ENCODE results near the gene NXPH4.

Gene NXPH4

DNA sequence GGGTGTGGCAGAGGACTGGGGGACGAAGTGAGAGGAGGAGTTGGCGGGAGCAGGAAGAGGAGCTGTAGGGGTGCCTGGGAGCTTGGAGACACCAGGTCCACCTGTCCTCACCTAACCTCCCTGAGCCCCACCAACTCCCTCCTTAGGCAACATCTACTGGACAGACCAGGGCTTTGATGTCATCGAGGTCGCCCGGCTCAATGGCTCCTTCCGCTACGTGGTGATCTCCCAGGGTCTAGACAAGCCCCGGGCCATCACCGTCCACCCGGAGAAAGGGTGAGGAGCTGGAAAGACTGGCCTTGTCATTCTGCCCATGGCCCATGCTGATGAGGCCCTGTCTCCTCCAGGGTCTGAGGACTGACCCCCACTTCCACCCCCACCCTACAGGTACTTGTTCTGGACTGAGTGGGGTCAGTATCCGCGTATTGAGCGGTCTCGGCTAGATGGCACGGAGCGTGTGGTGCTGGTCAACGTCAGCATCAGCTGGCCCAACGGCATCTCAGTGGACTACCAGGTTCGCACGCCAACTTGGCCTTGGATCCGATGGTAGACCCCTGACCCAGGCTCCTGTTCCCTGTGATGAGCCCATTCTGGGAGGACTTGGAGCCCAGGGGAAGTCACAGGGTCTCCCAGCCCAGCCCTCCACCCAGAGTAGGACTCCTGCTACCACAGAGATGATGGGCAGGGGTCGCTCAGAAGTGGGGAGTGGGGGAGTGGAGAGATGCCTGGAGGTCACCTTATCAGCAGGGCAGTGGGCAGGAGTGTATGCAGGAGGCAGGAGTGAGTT, 32.5 kb upstream of the NXPH4 start:
- no peak for DNase-seq

DNA sequence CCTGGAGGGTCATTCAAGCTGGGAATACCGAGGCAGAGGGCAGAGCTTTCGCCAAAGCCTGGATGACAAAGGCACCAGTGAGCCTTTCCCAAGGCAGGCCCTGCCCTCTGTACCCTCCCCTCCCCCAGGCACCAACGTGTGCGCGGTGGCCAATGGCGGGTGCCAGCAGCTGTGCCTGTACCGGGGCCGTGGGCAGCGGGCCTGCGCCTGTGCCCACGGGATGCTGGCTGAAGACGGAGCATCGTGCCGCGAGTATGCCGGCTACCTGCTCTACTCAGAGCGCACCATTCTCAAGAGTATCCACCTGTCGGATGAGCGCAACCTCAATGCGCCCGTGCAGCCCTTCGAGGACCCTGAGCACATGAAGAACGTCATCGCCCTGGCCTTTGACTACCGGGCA, 31.2 kb upstream of the NXPH4 start:
- no peak for DNase-seq

DNA sequence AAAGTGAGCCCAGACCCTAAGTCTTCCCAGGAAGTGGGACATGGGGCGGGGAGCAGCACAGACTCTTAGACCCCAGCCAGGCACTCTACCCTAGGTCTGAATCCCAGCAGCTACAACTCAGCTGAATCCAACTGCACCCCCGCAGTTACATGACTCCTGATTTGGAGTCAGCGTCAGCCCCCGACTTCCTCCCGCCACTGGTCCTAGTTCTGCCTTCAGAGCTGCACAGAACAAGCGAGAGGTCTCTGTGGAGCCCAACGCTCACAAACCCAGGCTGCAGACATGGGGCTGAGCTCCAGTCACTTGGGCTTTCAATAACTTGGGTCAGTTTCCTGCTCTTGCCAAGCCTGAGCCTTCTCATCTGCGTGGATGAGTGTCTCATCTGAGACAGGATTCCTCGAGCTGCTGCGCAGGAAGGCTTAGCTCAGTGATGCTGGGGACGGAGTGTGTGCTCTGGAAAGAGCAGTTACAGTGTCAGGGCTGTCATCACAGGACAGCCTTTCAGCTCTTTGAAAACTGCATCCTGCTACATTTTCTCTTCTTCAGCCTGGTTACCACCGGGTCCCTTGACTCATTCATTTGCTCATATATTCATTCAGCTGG, 30.6 kb upstream of the NXPH4 start:
- DNase-seq = no peak

DNA sequence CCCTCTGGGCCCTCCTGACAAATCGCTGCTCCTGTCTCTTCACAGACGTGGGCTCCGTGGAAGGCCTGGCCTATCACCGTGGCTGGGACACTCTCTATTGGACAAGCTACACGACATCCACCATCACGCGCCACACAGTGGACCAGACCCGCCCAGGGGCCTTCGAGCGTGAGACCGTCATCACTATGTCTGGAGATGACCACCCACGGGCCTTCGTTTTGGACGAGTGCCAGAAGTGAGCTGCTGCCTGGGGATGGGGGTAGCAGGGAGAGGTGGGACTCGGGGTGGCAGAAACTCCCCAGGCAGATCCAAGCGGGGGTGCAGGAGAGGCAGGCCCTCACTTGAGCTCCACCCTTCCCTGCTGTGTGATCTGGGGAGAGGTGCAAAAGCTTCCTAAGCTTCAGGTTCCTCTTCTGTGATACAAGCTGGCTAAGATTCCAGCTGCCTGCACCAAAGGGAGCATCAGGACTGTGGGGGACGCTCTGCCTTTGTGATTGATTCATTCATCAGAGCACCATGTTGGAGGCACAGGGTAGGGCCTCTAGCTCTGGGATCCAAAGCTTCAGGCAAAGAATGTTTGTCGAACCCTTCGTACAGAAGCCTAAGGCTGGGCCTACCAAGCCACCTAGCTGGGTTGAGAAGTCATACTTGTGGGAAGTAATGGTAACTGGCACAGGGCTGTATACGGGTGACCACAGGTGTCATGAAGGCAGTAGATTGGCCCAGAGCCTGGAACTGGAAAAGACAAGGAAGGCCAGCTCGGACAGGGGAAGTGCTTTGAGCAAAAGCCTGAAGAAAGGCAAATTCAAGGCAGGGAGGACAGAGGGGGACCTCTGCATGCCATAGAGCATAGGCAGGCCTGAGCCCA, 29.1 kb upstream of the NXPH4 start:
- DNase-seq = no peak

DNA sequence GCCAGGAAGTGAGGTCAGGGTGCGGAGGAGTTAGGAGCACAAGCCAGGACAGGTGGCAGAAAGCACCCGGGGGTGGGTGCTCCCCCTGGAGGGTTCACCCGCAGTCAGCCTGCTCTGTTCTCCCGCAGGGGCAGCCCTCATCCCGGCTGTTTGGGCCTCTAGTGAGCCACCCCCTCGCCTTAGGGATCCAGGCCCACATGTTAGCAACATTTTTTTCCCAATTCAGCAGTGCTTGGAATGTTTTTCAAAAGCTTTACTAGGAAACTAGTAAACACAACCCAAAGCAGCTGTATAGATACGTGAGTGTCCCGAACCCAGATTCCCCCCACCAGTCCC, 28.5 kb upstream of the NXPH4 start:
- no peak for DNase-seq

DNA sequence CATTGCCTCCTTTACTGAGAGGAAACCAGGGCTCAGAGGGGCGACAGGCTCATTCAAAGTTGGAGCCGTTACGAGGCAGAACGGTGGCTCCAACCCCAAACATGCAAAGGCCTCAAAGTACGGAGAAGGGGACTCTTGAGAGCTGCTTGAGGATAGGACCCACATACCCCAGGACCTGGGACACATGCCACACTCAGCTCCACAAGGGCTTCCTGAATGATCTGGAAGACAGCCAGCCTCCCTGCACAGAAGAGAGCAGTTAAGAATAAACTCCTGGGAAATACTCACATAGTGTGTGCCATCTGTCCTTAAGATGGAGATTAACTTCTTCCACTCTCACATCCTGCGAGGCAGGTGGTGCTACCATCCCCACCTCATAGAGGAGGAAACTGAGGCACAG, 26.6 kb upstream of the NXPH4 start:
- no peak for DNase-seq

DNA sequence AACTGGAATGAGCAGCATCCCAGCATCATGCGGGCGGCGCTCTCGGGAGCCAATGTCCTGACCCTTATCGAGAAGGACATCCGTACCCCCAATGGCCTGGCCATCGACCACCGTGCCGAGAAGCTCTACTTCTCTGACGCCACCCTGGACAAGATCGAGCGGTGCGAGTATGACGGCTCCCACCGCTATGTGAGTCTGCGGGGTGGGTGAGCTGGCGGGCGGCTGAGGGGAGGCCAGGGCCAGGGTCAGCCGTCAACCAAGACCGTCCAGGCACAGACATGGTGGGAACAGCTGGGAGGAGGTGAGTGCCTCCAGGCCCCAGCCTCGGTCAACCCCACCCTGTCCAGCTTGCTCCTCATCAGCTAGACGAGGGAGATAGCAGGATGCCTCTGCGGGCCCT, 25.8 kb upstream of the NXPH4 start:
- DNase-seq = no peak

DNA sequence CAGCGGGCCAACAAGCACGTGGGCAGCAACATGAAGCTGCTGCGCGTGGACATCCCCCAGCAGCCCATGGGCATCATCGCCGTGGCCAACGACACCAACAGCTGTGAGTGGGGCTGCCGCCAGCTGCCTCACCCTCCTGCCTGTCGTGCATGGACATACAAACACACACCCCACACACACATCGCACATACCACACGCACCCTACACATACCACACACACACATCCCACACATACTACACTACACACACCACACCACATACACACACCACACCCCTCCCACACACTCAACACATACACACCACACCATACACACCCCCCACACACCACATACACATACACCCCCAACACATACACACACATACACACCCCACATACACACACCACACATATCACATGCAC, 25.2 kb upstream of the NXPH4 start:
- no peak for DNase-seq

DNA sequence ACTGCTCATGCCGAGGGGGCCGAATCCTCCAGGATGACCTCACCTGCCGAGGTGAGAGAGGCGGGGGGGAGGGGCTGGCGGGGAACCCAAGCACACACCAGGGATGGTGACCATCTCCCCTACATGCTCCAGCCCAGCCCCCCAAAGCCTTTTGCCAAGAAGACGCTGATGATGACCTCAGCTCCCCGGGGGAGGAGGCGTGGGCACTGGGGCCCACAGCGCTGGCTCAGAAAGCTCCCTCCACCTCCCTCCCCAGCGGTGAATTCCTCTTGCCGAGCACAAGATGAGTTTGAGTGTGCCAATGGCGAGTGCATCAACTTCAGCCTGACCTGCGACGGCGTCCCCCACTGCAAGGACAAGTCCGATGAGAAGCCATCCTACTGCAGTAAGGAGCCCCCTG, 23.7 kb upstream of the NXPH4 start:
- DNase-seq = no peak

DNA sequence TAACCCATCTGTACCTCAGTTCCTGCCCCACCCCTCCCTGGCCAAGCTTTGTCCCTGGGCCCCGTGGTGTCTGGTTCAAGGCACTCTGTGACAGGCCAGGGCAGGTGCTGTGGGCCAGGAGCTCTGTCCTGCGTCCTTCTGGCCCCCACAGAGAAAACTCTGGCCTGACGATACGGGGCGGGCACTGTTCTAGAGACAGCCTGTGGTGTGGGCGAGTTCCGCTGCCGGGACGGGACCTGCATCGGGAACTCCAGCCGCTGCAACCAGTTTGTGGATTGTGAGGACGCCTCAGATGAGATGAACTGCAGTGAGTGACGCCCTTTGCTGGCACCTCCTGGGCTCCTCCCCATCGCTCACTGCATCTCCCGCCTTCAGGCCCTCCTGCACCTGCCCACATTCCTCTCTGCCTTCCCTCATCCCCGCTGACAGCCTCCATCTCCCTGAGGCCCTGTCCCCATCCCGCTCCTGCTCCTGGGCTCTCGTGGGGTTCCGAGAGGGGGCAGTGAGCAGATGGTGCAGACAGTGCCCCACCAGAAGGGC, 22.8 kb upstream of the NXPH4 start:
- DNase-seq = no peak

DNA sequence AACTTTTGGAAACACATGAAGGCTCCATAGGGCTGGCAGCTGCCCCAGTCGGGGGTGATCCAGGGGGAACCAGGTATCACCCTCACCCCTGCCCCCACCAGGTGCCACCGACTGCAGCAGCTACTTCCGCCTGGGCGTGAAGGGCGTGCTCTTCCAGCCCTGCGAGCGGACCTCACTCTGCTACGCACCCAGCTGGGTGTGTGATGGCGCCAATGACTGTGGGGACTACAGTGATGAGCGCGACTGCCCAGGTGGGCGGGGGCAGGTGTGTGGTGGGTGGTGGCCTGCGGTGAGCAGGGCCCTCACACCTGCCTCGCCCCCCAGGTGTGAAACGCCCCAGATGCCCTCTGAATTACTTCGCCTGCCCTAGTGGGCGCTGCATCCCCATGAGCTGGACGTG, 22.3 kb upstream of the NXPH4 start:
- no peak for DNase-seq

DNA sequence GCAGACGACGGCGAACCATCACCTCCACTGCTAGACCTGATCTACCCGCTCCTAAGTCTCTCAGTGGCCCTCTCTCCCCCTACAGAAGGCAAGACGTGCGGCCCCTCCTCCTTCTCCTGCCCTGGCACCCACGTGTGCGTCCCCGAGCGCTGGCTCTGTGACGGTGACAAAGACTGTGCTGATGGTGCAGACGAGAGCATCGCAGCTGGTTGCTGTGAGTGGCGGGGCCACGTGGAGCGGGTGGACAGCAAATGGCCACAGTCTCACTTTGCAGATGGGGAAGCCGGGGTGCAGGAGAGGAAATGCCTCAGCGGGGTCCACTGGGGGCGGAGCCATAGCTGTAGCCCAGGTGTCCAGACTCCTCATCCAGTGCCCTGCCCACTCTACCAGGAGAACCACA, 21.4 kb upstream of the NXPH4 start:
- no peak for DNase-seq

DNA sequence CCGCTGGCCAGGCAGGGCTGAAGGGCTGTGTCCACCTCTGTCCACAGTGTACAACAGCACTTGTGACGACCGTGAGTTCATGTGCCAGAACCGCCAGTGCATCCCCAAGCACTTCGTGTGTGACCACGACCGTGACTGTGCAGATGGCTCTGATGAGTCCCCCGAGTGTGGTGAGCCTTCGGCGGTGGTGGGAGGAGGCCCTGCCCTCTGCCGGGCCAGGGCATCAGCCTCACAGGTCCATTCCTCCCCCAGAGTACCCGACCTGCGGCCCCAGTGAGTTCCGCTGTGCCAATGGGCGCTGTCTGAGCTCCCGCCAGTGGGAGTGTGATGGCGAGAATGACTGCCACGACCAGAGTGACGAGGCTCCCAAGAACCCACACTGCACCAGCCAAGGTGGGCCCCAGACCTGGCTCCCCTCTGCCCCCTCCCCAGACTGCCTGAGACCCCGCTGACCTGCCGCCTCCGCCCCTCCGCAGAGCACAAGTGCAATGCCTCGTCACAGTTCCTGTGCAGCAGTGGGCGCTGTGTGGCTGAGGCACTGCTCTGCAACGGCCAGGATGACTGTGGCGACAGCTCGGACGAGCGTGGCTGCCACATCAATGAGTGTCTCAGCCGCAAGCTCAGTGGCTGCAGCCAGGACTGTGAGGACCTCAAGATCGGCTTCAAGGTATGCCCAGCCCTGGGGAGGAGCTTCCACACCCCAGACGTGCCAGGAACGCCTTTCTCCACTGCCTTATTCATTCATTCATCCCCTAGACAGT, 20.8 kb upstream of the NXPH4 start:
- no peak for DNase-seq

DNA sequence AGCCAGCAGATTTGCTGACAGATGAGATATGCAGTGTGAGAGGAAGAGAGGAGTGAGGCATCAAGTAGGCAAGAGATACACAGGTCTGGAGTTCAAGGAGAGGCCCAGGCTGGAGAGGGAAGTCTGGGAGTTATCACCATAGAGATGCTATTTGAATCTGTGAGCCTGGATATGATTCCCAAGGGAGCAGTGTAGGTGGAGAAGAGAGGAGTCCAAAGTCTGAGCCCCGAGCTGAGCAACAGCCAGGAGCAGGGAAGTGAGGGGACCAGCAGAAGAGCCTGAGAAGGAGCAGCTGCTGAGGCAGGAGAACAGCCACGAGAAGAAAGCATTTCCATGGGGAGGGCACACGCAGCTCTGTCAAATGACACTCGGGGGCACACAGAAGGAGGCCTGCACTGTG, 20.2 kb upstream of the NXPH4 start:
- DNase-seq = no peak

DNA sequence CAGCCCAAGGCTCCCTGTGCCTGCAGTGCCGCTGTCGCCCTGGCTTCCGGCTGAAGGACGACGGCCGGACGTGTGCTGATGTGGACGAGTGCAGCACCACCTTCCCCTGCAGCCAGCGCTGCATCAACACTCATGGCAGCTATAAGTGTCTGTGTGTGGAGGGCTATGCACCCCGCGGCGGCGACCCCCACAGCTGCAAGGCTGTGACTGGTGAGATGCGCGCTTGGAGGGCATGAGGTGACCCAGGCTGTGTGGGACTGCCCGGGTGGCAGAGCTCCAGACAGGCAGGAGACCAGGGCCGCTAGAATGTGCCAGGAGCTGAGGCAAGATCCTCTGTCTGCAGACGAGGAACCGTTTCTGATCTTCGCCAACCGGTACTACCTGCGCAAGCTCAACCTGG, 19.6 kb upstream of the NXPH4 start:
- DNase-seq = no peak

DNA sequence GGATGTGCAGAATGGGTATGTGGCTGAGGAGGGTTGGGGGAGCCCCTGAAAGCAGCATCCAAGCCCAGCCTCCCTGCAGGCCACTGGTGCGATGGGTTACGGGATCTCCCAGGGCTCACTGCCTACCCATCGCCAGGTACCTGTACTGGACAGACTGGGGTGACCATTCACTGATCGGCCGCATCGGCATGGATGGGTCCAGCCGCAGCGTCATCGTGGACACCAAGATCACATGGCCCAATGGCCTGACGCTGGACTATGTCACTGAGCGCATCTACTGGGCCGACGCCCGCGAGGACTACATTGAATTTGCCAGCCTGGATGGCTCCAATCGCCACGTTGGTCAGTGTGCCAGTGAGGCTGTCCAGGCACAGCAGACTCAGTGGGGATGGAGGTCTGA, 18.3 kb upstream of the NXPH4 start:
- no peak for DNase-seq

DNA sequence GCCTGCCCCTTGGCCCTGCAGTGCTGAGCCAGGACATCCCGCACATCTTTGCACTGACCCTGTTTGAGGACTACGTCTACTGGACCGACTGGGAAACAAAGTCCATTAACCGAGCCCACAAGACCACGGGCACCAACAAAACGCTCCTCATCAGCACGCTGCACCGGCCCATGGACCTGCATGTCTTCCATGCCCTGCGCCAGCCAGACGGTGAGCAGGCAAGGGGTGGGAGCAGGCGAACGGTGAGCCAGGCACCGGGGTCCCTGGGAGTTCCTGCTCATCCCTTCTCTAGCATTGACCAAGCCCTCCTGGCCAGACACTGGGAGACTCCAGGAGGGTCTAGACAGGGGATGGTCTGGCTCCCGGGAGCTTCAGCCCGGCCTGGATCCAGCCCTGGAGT, 17.4 kb upstream of the NXPH4 start:
- DNase-seq = no peak

DNA sequence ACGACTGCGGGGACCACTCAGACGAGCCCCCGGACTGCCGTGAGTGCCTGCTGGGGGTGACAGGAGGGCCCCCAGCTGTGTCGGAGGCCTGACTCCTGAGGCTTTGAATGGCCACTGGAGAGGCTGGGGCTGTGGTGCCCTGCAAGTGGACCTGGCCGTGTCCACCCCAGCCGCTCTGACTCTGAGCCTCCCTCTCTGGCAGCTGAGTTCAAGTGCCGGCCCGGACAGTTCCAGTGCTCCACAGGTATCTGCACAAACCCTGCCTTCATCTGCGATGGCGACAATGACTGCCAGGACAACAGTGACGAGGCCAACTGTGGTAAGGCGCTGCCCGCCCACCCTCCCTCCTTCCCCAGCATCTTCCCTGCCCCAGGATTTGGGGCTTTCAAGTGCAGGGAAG, 16.1 kb upstream of the NXPH4 start:
- no peak for DNase-seq

DNA sequence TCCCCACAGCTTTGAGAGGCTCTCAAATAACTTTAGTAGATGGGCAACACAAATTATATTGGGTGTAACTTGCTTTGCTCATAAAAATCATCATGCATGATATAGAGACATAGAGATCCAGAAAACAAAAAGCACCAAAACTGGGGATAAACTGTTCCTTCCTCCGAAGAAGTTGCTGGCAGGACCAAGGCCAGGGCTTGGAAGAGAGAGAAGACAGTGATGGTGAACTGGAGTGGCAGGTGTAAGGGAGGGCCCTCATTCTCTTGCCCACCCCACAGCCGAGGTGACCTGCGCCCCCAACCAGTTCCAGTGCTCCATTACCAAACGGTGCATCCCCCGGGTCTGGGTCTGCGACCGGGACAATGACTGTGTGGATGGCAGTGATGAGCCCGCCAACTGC, 15.4 kb upstream of the NXPH4 start:
- no peak for DNase-seq

DNA sequence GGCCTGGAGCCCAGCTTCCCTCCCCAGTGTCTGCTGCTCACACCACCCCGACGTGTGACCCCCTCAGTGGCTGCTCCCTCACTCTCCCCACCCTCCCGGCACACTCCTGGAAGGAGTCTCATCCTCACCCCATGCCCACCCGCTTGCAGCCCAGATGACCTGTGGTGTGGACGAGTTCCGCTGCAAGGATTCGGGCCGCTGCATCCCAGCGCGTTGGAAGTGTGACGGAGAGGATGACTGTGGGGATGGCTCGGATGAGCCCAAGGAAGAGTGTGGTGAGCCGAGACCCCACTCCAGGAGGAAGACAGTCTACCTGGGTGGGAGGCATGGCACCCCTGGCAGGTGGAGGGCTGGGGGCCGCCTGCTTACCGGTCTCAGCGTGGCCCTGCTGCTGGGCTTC, 15.0 kb upstream of the NXPH4 start:
- no peak for DNase-seq

DNA sequence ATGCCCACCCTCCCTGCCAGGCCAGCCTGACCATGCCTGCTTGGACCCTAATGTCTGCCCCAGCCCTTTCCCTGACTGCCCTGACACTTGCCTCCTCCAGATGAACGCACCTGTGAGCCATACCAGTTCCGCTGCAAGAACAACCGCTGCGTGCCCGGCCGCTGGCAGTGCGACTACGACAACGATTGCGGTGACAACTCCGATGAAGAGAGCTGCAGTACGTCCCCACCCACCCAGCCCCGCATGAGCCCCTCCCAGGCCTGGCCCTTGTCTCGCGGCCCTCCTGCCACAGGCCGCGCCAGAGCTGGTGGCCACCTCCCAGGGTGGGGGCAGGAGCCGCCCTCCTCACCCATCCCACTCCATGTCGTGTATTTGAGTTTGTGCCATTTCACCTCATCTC, 14.3 kb upstream of the NXPH4 start:
- no peak for DNase-seq

DNA sequence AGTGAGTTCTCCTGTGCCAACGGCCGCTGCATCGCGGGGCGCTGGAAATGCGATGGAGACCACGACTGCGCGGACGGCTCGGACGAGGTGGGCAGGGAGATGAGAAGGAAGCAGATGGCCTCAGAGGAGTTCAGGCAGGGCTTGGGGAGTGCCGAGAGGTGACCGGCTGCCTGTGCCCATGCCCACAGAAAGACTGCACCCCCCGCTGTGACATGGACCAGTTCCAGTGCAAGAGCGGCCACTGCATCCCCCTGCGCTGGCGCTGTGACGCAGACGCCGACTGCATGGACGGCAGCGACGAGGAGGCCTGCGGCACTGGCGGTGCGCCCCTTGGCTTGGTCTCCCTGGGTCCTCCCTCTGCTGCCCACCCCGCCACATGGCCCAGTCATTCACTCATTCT, 13.4 kb upstream of the NXPH4 start:
- no peak for DNase-seq

DNA sequence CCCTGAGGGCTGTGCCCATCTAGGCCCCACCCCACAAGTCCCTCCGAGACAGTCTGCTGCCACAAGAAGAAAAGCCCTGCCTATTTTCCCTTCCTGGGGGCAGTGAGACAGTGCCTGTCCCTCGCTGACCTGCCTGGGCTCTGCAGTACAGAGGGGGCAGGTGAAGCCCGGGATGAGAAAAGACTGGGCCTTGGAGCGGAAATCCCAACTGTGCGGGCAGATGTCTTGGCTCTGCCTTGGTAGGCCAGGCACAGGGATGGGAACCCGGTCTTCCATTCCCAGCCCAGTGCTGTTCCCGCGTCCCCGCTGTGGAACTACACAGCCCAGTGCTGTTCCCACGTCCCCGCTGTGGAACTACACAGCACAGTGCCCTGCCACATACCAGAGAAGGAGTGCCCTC, 12.8 kb upstream of the NXPH4 start:
- DNase-seq = no peak
